ENCODE measurements around the gene ADGRF1.
"Not testable (repeated sequence)": the region's sequence is repeated elsewhere in the genome, so short reads cannot be mapped to it uniquely, and the experiment has no call there.

Gene ADGRF1

GRCh38 chr6:47019941-47020340, 22.2 kb downstream of the ADGRF1 start:
- no peak for DNase-seq

DNA sequence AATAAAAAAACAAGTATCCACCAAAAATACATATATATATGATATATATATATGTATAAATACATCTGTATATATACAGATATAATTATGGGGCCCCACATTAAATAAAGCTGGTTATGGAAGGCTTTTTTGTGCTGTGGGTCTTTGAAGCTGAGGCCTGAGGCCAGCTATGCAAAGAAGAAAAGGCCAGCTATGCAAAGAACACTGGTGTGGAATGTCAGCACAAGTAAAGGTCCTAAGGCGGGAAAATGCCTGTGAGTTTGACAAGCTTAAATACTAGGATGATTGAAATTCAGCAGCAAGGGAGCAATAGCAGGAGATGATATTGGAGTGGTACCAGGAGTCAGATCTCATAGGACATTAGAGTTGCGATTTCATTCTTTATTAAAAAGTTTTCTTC, 25.2 kb downstream of the ADGRF1 start:
- no peak for DNase-seq

GRCh38 chr6:47016261-47016660, 25.9 kb downstream of the ADGRF1 start:
- DNase-seq: no peak

DNA sequence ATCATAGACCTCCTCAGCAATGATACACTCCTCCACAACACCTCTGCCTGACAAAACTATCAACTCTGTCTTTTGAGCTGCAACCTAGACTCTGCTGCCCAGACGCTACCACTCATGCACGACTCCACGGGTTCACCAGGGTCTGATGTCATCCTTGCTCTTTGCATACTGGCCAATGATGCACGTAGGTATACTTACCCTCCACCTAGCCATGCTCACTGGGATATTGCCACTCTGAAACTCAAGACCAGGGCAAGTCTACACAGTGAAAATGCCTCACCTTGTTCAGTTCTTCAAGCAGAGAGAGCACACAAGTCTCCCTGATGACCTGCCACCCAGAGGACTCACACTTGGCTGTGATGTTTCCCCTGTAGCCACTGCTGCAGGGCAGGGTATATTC, 27.7 kb downstream of the ADGRF1 start:
- DNase-seq: no peak

- no peak for DNase-seq
These were observed 32.5 kb downstream of the ADGRF1 start for GRCh38 chr6:47009583-47009982.

GRCh38 chr6:47008397-47008763, 33.8 kb downstream of the ADGRF1 start:
- no peak for DNase-seq

DNA sequence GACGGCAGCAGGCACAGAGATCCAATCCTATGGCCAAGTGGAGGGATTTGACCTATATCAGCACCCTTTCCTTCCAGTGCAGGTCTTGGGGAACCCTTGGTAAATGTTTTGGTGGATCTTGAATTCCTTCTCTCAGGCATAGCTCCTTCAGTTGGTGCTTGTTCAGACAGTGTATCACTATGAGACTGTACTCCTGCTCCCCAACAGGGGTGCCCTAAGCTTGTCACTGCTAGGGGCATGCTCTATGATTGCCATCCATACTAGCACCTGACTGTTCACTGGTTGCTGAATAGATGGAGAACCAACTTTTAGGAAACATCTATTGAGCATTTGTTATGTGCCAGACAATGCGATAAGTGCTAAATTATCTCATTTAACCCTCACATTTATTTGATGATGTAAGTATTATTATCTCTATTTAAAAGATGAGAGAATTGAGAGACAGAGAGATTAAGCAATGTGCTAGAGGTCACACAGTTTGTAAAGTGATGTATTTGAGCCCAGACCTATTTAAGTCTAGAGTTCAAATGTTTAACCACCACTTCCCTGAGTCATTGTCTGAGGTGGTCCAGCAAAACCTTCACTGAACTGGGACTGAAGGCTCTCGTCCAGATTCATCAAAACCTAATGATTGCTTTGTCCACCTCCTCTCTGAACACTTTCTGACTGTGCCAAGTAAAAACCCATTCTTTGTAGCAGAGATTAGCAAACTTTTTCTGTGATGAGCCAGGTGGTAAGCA, 34.3 kb downstream of the ADGRF1 start:
- no peak for DNase-seq

DNA sequence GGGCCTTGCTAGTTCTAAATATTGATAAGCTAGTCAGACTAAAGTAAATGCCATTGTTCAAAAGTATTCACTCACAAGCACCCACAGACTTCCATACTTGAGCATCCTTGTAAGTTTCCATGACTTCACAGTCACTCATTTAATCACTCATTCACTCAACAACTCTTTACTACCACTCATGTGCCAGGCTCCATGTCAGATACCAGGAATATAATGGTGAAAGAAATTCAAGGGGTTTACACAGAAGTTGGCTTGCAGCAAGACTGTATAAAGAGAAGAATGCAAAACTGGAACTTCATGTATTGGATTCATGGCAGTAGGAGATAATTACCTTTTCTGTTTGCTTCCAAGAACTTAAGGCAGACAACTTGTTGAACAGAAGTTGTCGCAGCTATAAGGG, 36.6 kb downstream of the ADGRF1 start:
- no peak for DNase-seq

- DNase-seq: no peak
These were observed 37.7 kb downstream of the ADGRF1 start for GRCh38 chr6:47004463-47004862.

- no peak for DNase-seq
These were observed 41.3 kb downstream of the ADGRF1 start for GRCh38 chr6:47000842-47001241.

DNA sequence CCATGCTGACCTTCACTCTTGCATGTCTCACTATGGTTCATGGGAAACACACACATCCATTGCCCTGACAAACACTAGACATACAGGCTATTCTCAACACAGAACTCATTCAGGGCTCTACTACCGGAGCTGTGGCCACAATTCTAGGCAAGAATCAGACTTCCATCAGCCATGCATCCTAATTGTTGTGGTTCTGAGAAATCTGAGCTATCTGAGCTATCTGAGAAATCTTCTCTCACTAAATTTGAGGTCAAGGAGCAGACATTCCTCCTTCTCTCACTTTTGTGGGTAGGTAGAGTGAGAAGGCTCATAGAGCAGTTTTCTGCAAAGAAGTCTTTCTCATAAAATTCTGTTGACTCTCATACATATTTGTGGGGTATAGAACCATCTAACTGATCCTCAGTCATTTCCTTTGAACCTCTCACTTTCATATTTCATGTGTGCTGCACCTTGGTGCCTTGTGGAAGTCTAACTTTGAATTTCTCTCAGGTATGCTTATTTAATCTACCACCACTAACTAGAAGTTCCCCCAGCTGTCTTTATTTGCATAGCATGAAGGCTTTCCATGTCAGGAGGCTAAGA, 43.6 kb downstream of the ADGRF1 start:
- no peak for DNase-seq

DNA sequence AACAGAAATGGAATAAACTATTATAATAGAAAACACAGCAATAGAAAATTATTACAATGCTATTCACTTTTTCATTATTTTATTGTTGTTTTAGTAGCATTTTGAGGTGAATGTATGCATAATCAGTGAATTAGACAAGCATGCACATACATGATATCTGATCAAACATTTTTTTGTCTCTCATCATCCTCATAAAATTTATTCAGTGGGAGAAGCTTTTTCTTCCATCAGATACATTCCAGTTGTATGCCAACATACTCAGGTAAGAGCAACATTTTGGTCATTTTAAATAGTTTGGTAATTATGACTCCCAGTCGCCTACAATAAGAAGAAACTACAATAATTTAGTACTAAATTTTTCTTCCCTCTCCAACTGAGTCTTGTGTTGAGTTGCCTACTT, 44.5 kb downstream of the ADGRF1 start:
- DNase-seq: no peak

DNA sequence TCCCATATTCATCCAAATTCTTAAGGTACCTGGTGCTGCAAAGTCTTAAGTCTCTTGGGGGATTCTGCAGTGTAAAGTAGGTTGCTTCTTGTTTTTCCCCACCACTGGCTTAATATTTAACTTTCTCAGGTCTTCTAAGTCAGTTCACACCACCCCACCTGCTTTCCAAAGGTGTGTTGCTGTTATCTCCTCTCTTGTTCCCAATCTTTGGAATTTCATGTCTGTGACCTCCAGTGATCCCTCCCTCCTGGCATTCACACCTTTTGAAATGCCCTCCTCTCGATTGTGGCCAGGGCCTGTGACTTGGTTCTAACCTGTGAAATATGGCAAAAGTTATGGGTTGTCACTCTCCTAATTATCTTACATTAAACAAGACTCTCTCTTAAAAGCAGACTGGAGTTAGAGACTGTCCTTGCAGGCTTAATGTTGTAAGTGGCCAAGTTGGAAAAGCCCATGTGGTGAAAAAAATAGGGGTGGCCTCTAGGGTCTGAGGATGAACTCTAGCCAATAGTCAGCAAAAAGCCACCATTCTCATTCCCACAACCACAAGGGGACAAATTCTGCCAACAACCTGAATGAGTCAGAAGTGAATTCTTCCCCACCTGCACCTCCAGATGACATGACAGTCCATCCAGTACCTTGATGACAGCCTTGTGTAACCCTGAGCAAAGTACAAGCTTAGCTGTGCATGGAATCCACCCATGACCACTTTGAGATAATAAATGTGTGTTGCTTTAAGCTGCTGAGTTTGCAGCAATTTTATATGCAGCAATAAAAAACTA, 45.1 kb downstream of the ADGRF1 start:
- no peak for DNase-seq

DNA sequence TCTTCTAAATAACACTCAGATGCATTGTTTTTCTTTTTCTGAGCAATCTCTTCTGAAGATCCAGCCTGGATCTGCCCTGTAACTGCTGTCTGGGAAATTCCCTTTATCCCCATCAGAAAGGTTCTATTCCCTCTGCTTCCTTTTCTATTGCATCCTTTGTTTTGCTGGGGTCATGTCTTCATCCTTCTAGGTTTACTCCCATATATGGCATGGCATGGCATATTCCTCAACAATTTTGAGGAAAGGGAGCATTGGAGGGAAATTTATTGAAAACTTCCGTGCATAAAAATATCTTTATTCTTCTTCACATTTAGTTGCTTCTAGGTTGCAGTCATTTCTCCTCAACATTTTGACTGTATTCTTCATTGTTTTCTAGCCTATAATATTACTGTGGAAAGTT, 47.2 kb downstream of the ADGRF1 start:
- no peak for DNase-seq

DNA sequence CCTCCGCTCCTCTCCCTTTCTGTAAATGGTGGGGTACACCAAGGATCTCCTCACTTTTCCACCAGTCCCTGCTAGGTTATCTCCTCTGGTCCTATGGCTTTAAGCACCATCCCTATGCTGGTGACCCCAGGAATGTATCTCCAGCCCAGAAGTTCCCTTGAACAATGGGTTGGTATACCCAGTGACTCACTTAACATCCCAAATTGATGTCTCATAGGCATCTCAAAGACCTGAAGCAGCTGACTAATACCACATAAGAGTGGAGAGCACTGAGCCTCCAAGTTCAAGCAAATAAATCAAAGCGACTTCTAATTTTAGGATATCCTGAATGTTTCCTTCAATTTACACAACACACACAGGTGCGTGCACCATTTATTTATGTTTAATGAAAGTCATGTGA, 48.3 kb downstream of the ADGRF1 start:
- DNase-seq: no peak

DNA sequence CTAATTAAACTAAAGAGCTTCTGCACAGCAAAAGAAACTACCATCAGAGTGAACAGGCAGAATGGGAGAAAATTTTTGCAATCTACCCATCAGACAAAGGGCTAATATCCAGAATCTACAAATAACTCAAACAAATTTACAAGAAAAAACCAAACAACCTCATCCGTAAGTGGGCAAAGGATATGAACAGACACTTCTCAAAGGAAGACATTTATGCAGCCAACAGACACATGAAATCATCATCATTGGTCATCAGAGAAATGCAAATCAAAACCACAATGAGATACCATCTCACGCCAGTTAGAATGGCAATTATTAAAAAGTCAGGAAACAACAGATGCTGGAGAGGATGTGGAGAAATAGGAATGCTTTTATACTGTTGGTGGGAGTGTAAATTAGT, 49.7 kb downstream of the ADGRF1 start:
- not testable (repeated sequence) for DNase-seq

DNA sequence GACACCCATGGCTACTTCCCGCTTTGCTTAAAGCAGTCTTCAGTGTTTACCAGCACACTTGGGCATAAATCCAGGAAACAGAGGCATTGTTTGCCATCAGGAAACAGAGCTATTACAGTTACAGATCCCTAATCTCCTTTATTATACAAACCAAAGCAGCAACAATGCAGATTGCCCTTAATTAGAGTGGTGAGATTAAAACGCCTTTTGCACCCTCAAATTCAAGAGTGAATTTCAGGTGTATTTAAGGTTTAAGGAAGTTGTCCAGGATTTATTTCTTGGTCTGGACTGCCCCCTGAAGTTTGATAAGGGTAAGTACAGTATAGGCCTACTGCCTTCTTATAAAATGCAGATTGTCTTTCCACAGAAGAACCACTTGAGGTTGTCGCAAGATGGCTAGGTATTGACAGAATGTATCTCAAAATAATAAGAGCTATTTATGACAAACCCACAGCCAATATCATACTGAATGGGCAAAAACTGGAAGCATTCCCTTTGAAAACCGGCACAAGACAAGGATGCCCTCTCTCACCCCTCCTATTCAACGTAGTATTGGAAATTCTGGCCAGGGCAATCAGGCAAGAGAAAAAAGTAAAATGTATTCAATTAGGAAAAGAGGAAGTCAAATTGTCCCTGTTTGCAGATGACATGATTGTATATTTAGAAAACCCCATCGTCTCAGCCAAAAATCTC, 51.2 kb downstream of the ADGRF1 start:
- peak; percentile 53 for DNase-seq

- no peak for DNase-seq
These were observed 52.0 kb downstream of the ADGRF1 start for GRCh38 chr6:46990031-46990644.

DNA sequence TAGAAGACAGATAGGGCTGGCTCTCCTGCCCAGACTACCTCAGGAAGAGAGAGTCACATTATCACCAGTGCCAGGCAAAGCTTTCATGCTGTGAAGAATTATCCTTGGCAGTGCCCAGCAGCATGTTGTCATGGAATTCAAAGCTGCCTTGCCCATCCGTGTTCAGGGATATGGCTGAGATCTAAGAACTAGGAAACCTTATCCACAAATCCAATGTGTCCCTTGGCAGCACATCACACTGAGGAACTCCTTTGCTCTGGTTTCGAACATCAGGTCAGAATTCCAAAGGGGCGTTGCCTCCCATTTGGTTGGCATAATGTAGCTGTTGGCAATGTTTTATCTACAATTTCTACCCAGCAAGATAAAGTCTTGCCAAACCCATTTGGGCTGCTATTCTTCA, 52.7 kb downstream of the ADGRF1 start:
- DNase-seq: no peak

DNA sequence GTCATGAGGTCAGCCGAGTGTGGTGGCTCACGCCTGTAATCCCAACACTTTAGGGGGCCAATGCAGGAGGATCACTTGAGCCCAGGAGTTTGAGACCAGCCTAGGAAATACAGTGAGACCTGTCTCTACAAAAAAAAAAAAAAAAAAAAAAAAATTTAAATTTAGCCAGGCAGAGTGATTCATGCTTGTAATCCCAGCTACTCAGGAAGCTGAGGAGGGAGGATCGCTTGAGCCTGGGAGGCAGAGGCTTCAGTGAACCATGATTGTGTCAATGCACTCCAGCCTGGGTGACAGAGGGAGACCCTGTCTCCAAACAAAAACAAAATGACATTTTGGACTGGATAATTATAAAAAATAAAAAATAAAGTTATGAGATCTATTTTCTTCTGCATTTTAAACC, 56.2 kb downstream of the ADGRF1 start:
- no peak for DNase-seq

GRCh38 chr6:46983007-46983411, 59.1 kb downstream of the ADGRF1 start:
- DNase-seq: no peak

- DNase-seq: no peak
These were observed 62.9 kb downstream of the ADGRF1 start for GRCh38 chr6:46979206-46979605.

GRCh38 chr6:46974786-46975185, 67.3 kb downstream of the ADGRF1 start:
- DNase-seq: no peak

All from midbrain (tissue), 1 donor.